HG02840 (cell line): ENCODE results near the gene PTPN13.

Source experiments
- ATAC-seq: cut with Tn5 transposase; IDR thresholded peaks from one replicate; pipeline ENCODE4 v1.9.1; 2021; ENCODE audit warnings: mild to moderate bottlenecking, moderate library complexity, moderate number of reproducible peaks; ENCODE audit not compliant: unreplicated experiment, low FRiP score

The PTPN13 gene

DNA sequence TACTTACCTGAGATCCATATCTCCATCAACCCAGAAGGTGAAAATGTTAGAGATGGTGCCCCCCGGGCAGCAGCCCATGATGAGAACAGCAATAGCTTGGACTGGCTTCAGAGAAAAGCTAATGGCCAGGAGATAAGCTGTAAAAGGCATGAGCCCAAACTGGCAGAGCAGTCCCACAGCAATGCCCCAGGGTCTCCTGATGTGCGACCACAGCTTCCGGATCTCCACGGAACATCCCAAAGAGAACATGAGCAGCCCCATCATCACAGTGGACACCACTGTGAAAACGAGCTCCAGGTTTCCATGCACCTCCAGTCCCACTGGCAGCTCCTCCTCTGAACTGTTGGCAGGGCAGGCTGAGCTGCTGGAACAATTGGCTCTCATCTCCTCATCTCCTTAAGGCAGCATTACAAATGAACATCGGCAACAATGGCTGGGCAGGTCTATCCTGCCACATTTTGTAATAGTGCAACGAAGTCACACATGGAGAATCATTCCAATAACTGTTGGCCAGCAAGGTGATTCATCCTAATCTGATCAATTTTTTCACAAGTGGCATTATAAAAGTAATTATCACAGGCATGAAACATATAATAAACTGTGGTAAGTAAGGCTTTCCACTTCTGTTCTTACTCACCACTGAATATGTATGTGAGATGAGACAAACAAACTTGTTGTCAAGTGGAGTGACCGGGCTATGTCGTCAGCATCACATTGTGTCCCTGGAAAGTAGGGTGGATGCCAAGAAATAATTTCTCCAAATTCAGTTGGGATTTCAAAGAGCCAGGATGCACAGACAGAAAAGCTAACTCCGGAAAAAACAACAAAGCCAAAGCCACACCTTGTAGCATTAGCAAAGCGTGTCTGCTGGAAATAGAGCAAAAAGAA is 254.9 kb downstream of the PTPN13 start, which contains the start of gene SLC10A6:
TSS of gene SLC10A6 (minus strand) at position 653 of the 888 bp plus-strand sequence. CDS start at position 384, 269 bp downstream.
- no peak for ATAC-seq

DNA sequence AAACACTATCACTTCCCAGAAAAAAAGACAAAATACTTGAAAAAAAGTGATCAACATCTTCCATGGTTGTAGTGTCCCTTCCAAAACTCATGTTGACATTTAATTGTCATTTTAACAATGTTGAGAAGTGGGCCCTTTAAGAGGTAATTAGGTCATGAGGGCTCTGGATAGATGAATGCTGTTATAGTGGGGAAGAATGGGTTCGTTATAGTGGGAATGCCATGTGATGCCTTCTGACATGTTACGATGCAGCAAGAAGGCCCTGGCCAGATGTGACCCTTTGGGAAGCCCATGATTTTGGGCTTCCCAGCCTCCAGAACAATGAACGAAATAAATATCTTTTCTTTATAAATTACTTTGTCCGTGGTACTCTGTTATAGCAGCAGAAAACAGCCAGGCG is 259.1 kb downstream of the PTPN13 start:
- ATAC-seq: no peak

DNA sequence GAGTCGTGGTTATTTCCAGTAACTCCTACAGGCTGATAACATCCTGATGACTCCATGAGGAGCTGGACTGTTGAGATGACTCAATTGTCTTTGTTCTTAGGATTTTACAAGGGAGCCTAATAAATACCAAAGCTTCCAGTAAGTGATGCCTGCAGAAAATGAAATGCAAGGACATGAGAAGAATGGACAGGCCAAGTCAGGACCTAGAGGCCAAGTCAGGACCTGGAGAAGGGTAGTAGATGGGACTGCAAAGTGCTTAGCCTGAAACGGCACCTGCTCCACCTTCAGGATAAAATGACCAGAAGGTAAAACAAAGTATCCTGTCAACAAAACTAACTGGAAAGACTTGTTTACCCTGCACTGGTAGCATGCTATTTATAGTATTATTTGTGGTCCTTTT is 261.5 kb downstream of the PTPN13 start:
- no peak for ATAC-seq

- ATAC-seq: no peak
These were observed 262.8 kb downstream of the PTPN13 start for GRCh38 chr4:86856896-86857295.

DNA sequence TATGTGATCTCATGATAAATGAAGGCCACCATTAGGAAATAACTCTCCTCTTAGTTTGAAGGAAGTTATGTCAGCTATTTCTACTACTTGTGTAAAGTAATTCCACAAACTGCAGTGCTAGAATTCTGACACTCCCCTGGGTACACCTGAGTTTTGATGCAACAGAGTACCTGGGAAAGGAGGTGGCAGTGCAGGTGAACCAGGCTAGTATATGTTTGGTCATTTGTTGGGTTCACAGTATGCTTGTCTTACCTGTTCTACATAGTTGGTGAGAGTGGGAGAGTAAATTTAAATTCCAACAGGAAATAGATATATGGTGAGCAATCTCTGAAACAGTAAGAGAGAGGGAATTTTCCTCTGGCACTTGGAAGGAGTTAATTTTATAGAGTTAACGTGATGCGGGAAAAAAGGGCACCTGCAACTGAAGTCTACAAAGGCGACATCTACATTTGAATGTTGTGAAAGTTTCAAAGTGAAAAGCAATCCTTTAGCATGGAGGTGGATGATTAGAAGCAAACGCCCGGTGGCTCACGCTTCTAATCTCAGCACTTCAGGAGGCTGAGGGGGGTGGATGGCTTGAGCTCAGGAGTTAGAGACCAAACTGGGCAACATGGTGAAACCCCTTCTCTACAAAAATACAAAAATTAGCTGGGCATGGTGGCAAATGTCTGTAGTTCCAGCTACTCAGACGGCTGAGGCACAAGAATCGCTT is 263.4 kb downstream of the PTPN13 start:
- no peak for ATAC-seq
